Measurements from ENCODE around the gene GSK3A.

- no peak for TF ChIP-seq CTCF (conservative IDR thresholded peaks at IDR 0.05 in 1 of 2, IDR thresholded peaks at IDR 0.05 in 1 of 2; ENCODE audit: extremely low read depth in 1 of 2, insufficient read depth in 1 of 2, low read depth in 1 of 2, low read length in 2 of 2)
- no peak for TF ChIP-seq EZH2 (IDR thresholded peaks at IDR 0.05; ENCODE audit: borderline replicate concordance, low read length)
Measured at GRCh38 chr19:42189133-42189532, 53.3 kb downstream of the GSK3A start.

Data from mammary epithelial cell (primary cell).